GM06990 (cell line): ENCODE data around the gene CALHM1.
"Not testable (repeated sequence)": the region's sequence is repeated elsewhere in the genome, so short reads cannot be mapped to it uniquely, and the experiment has no call there.

Experiments
- DNase-seq: peaks from one replicate; pipeline ENCODE4 v3.0.0-alpha.2; 2011; ENCODE audit not compliant: insufficient read length; ENCODE audit errors: extremely low read depth
- H3K27me3 ChIP-seq: replicated peaks from 2 replicates; pipeline ENCODE4 v1.6.0; 2011; ENCODE audit warnings: low read length; ENCODE audit not compliant: control insufficient read depth, insufficient read depth
- H3K36me3 ChIP-seq: 2 replicates; pipeline ENCODE4 v1.5.1; 2011; ENCODE audit warnings: low read length; ENCODE audit not compliant: control insufficient read depth, insufficient read depth
- H3K4me3 ChIP-seq: replicated peaks from 2 replicates; pipeline ENCODE4 v1.5.1; 2011; ENCODE audit warnings: low read depth, mild to moderate bottlenecking, control low read depth, low read length
- CTCF ChIP-seq: IDR thresholded peaks from 2 replicates; pipeline ENCODE4 v1.5.1; 2011; ENCODE audit warnings: low read length, control low read depth, mild to moderate bottlenecking, inconsistent platforms; ENCODE audit not compliant: insufficient read depth, poor library complexity, severe bottlenecking

Gene CALHM1

GRCh38 chr10:103458720-103459119 is at the start of gene CALHM1:
TSS of gene CALHM1 (minus strand) at chr10:103458900. CDS start at chr10:103458751, 149 bp downstream.
- TF ChIP-seq CTCF, result no peak
- H3K4me3 ChIP-seq, result no peak within 1 kb of the TSS
- no peaks in the 10 kb centered on the region for H3K27me3 ChIP-seq
- H3K36me3 ChIP-seq, result no peaks in the 10 kb centered on the region
- DNase-seq, result no peak

GRCh38 chr10:103507235-103508191 is 48.8 kb upstream of the CALHM1 start:
- peak; percentile 15 for TF ChIP-seq CTCF
- Histone ChIP-seq H3K4me3 (no peak overlapping the region), H3K27me3 (peaks cover 1% of the 10 kb centered on the region), H3K36me3 (no peaks in the 10 kb centered on the region)
- DNase-seq, result no peak

- Histone ChIP-seq H3K27me3 (peaks cover 1% of the 10 kb centered on the region; the same call in 1 of the 2 replicates), H3K4me3 (no peak overlapping the region), H3K36me3 (no peaks in the 10 kb centered on the region)
- DNase-seq, result no peak
- TF ChIP-seq CTCF, result no peak
Measured at GRCh38 chr10:103506061-103506460, 47.4 kb upstream of the CALHM1 start.

GRCh38 chr10:103504181-103504783 is 45.6 kb upstream of the CALHM1 start:
- Histone ChIP-seq H3K4me3 (no peak overlapping the region), H3K27me3 (peaks cover 1% of the 10 kb centered on the region; the same call in 1 of the 2 replicates), H3K36me3 (no peaks in the 10 kb centered on the region)
- no peak for TF ChIP-seq CTCF
- no peak for DNase-seq

GRCh38 chr10:103503777-103504176 is 45.1 kb upstream of the CALHM1 start:
- H3K27me3 ChIP-seq, H3K4me3 ChIP-seq, DNase-seq, H3K36me3 ChIP-seq: not testable (repeated sequence)
